ENCODE results near the gene ARHGAP26. TPM values are rescaled to one million over a fixed set of nuclear protein-coding genes. Genes with fewer than 3 reads are reported as not detected.

The ARHGAP26 gene
- polyA plus RNA-seq, 3 donors, result 26.5 to 56.8 (median 28.7) TPM

DNA sequence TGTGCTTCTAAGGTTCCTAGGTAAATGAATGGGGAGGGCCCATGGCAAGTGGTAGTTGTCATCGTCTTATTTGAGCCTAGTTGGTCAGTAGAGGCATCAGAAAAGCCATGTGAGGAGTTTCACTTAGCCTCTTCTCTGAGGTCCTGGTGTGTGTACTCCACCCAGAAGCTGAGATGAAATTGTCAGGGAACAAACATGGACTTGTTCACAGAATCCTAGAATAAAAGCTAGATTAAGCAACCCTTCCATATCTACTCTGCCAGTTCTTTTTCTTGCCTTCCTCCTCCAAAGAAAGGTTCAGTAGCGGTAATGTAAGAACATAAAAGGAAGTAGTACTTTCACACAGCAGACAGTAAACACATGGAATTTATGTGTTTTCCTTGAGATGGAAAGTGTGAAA, 70.4 kb downstream of the ARHGAP26 start:
- Histone ChIP-seq H3K9ac (ENCODE audit: insufficient read depth, low read length, poor library complexity, severe bottlenecking) (no peak overlapping the region), H3K79me2 (ENCODE audit: insufficient read depth, low read length) (peaks cover 95% of the 10 kb centered on the region), H3K36me3 (replicated peaks in 1 of 2; ENCODE audit: control insufficient read depth in 1 of 2, insufficient read depth in 2 of 2, low read length in 2 of 2) (no peaks in the 10 kb centered on the region)

DNA sequence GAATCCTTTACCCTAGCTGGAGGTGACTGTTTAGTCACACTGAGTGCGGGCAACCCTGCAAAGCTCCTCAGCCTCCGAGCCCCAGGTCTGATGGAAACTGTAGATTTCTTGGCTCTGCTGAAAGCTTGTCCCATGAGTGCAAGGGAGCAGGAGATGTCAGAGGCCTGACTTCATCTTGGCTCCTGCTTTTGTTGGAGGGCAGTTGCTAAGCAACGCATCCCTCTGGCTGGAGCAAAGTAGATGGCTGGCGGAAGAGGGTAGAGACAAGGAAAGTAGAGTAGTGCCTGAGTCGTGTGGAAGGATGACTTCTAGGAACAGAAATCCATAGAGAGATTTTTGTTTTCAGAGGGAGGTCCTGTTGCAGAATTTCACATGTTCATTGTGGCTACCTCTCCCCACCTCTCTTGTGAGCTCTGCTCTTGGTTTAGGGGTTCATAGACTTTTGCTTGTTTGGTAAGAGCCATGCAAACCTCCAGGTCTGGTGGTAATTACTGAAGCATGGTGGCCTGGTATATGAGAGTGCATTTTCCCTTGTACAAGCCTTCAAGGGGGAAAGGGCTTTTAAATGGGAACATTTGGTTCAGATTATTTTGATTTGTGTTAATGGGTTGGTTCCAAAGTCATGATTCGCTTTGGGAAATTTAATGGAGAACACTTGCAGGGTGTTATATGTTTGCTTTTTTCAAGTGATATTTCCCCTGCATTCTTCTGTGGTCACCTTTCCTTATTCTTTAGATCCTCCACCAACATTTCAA, 71.5 kb downstream of the ARHGAP26 start:
- H3K27ac Mint-ChIP-seq, result peak overlapping the region in 5 of 7 donors; percentile 6 to 76 (median 50)
- H3K36me3 Mint-ChIP-seq, result peaks cover 8 to 14% of the 10 kb centered on the region in 2 donors
- H3K4me1 Mint-ChIP-seq, result peaks cover 86% of the 10 kb centered on the region

More for the DNA sequence above, 70.4 kb downstream of the ARHGAP26 start:
- intact Hi-C loops (cut with micrococcal nuclease), result loop anchor here in 1 of 2 donors (5.0 kb wide), 1 partner anchor 33 kb away; no protein-coding TSS in a partner anchor
- peak in 1 of 3 donors; percentile 25 for DNase-seq
- TF ChIP-seq CTCF (IDR thresholded peaks at IDR 0.05), result no peak
- Mint-ChIP-seq H3K4me1 (peaks cover 86% of the 10 kb centered on the region), H3K36me3 (peaks cover 10 to 25% of the 10 kb centered on the region in 2 donors), H3K27ac (peak overlapping the region; percentile 66 to 88 (median 80)), H3K4me3 (no peak overlapping the region), H3K27me3 (ENCODE audit: low read depth in 3 of 3) (no peaks in the 10 kb centered on the region), H3K9me3 (no peaks in the 10 kb centered on the region)
- Histone ChIP-seq H3K27me3 (ENCODE audit: control insufficient read depth in 2 of 2, insufficient read depth in 2 of 2, low read length in 2 of 2) (no peaks in the 10 kb centered on the region), H3K9me3 (replicated peaks in 1 of 2; ENCODE audit: control insufficient read depth in 1 of 2, insufficient read depth in 1 of 2, low read length in 2 of 2) (no peaks in the 10 kb centered on the region), H3K4me1 (ENCODE audit: control insufficient read depth in 1 of 2, insufficient read depth in 2 of 2, low read length in 2 of 2) (peaks cover 69 to 80% of the 10 kb centered on the region in 2 donors), H2AFZ (ENCODE audit: insufficient read depth, low read depth, low read length, poor library complexity, severe bottlenecking) (no peak overlapping the region), H3K4me3 (replicated peaks in 1 of 3; ENCODE audit: low read depth in 2 of 3, low read length in 3 of 3) (no peak overlapping the region), H3K4me2 (replicated peaks; ENCODE audit: extremely low read depth, low read length, poor library complexity, severe bottlenecking) (peak overlapping the region; percentile 2), H3K27ac (ENCODE audit: low read depth in 1 of 2, low read length in 2 of 2) (peak overlapping the region in 1 of 2 donors; percentile 67), H4K20me1 (ENCODE audit: insufficient read depth, low read length) (peaks cover 90% of the 10 kb centered on the region)
- WGBS (ENCODE audit: insufficient coverage), result 91% methylated on average over 1 of the region's 2 CpGs

More for the DNA sequence above, 71.5 kb downstream of the ARHGAP26 start:
- Mint-ChIP-seq H3K9me3 (no peaks in the 10 kb centered on the region), H3K4me3 (no peak overlapping the region), H3K27me3 (ENCODE audit: low read depth in 3 of 3) (no peaks in the 10 kb centered on the region)
- Histone ChIP-seq H4K20me1 (ENCODE audit: insufficient read depth, low read length) (peaks cover 90% of the 10 kb centered on the region), H3K36me3 (replicated peaks in 1 of 2; ENCODE audit: control insufficient read depth in 1 of 2, insufficient read depth in 2 of 2, low read length in 2 of 2) (no peaks in the 10 kb centered on the region), H3K27me3 (ENCODE audit: control insufficient read depth in 2 of 2, insufficient read depth in 2 of 2, low read length in 2 of 2) (no peaks in the 10 kb centered on the region), H3K4me2 (replicated peaks; ENCODE audit: extremely low read depth, low read length, poor library complexity, severe bottlenecking) (no peak overlapping the region), H3K4me3 (replicated peaks in 1 of 3; ENCODE audit: low read depth in 2 of 3, low read length in 3 of 3) (no peak overlapping the region), H3K79me2 (ENCODE audit: insufficient read depth, low read length) (peaks cover 95% of the 10 kb centered on the region), H2AFZ (ENCODE audit: insufficient read depth, low read depth, low read length, poor library complexity, severe bottlenecking) (no peak overlapping the region), H3K9ac (ENCODE audit: insufficient read depth, low read length, poor library complexity, severe bottlenecking) (no peak overlapping the region), H3K4me1 (ENCODE audit: control insufficient read depth in 1 of 2, insufficient read depth in 2 of 2, low read length in 2 of 2) (peaks cover 71 to 80% of the 10 kb centered on the region in 2 donors), H3K9me3 (replicated peaks in 1 of 2; ENCODE audit: control insufficient read depth in 1 of 2, insufficient read depth in 1 of 2, low read length in 2 of 2) (no peaks in the 10 kb centered on the region), H3K27ac (ENCODE audit: low read depth in 1 of 2, low read length in 2 of 2) (no peak overlapping the region)
- intact Hi-C loops (cut with micrococcal nuclease), result loop anchor here in 1 of 2 donors (5.0 kb wide), 1 partner anchor 34 kb away; no protein-coding TSS in a partner anchor
- no peak for TF ChIP-seq CTCF (IDR thresholded peaks at IDR 0.05)
- 100% methylated on average over 2 of the region's 6 CpGs for WGBS (ENCODE audit: insufficient coverage)
- DNase-seq, result no peak
